H1 (cell line): ENCODE measurements around the gene DRAP1. TPM values are rescaled to one million over a fixed set of nuclear protein-coding genes. Genes with fewer than 3 reads are reported as not detected.

ENCODE experiments used
- CHD1 ChIP-seq: IDR thresholded peaks from 2 replicates; pipeline ENCODE4 v1.6.1; 2012; ENCODE audit warnings: low read depth, low read length, improper control_type of control experiment
- TEAD4 ChIP-seq: IDR thresholded peaks from 2 replicates; pipeline ENCODE4 v1.6.1; 2012; ENCODE audit warnings: low read depth, low read length, inconsistent platforms, mixed read lengths
- polyA plus RNA-seq, 7 experiments: library from polyadenylated mRNA; depleted of rRNA in 3 of 7; stranded (reverse) in 5 of 7; unstranded in 2 of 7; fragments of >200 nt in 5 of 7; fragments of 200-250 nt in 2 of 7; gene quantifications; 1 replicate in 5 of 7; 2 replicates in 1 of 7; 4 replicates in 1 of 7; pipeline versions ENCODE4 v1.2.1 to v1.2.3, GENCODE V29; 2011 to 2013; ENCODE audit warnings: missing spikeins in 2 of 7, mixed read lengths in 2 of 7
- total RNA-seq: library from RNA; stranded (reverse); fragmentation: NEBNext Ultra II Directional; extraction: Animal tissue kit (Norgen Biotek cat#: 25700); gene quantifications from 2 replicates; pipeline ENCODE4 v1.2.1, GENCODE V29; 2021

DRAP1 gene
- total and polyA plus RNA-seq, 2 of the 8 experiments (the other 6 are each of a cell fraction or from before 2014, with no cell fraction given): 62.5 to 98.7 TPM

- TF ChIP-seq CHD1: no peak
- no peak for TF ChIP-seq TEAD4
- TF ChIP-seq, all 59 proteins: peak for 0
These were observed 45.7 kb downstream of the DRAP1 start (continued) for GRCh38 chr11:65964906-65965305.
